GM12878 (cell line): ENCODE results near the gene LMX1B. TPM values are rescaled to one million over a fixed set of nuclear protein-coding genes. Genes with fewer than 3 reads are reported as not detected.

Source experiments
- ATAC-seq: fragments of 200-7000 bp; cut with Tn5 transposase; 3 replicates; pipeline ENCODE4 v1.9.1; 2020; ENCODE audit warnings: mild to moderate bottlenecking, moderate library complexity
- BruUV-seq: library from RNA; stranded (reverse); fragments of 400-500 nt; replicated peaks from 2 replicates; lab custom pipeline; 2021; lab: Mats Ljungman, UMichigan
- CTCF ChIA-PET: fragments of 300-600 bp; sonication (Branson Sonifier 250); formaldehyde crosslinking; extraction: SDS; loops from one replicate; lab custom pipeline; 2021; ENCODE audit warnings: inconsistent platforms; lab: Yijun Ruan, JAX
- POLR2A ChIA-PET: fragments of 350-600 bp; formaldehyde crosslinking; extraction: SDS; loops from one replicate; lab custom pipeline; 2021; ENCODE audit warnings: inconsistent platforms; lab: Charles Lee
- RAD21 ChIA-PET: fragments of 300-600 bp; sonication (Branson Sonifier 250); formaldehyde crosslinking; loops from one replicate; lab custom pipeline; 2023; ENCODE audit warnings: antibody characterized with exemption; ENCODE audit not compliant: unreplicated experiment; lab: Charles Lee
- SMC1A ChIA-PET: fragments of 300-600 bp; sonication (Branson Sonifier 250); formaldehyde crosslinking; loops from one replicate; lab custom pipeline; 2023; ENCODE audit not compliant: unreplicated experiment, uncharacterized antibody; lab: Charles Lee
- DNase-seq: peaks from one replicate; pipeline ENCODE4 v3.0.0-alpha.2; 2011; ENCODE audit warnings: low read depth, low spot score
- FAIRE-seq: peaks from 3 replicates; lab custom pipeline; 2011; peaks lifted over from hg19 to GRCh38; lab: Jason Lieb, UNC
- H2AFZ ChIP-seq: 2 replicates; pipeline ENCODE4 v1.6.0; 2011; ENCODE audit warnings: low read depth, low read length, control low read depth; ENCODE audit not compliant: control insufficient read depth
- H3K27ac ChIP-seq: 2 replicates; pipeline ENCODE4 v1.5.1; 2011; ENCODE audit warnings: control low read depth; ENCODE audit not compliant: control insufficient read depth, insufficient read depth
- H3K27me3 ChIP-seq, 2 experiments: replicated peaks in 1 of 2; 2 replicates each; pipeline versions ENCODE4 v1.6.0 to v1.6.1; 2011; ENCODE audit warnings: low read length in 1 of 2; ENCODE audit not compliant: control insufficient read depth in 2 of 2, insufficient read depth in 2 of 2
- H3K36me3 ChIP-seq, 2 experiments: 2 replicates each; pipeline ENCODE4 v1.5.1; 2011; ENCODE audit warnings: low read length in 1 of 2; ENCODE audit not compliant: control insufficient read depth in 2 of 2, insufficient read depth in 2 of 2
- H3K4me1 ChIP-seq: 2 replicates; pipeline ENCODE4 v1.6.1; 2011; ENCODE audit warnings: mild to moderate bottlenecking, low read length, moderate library complexity, mixed read lengths; ENCODE audit not compliant: control insufficient read depth, insufficient read depth
- H3K4me2 ChIP-seq: 2 replicates; pipeline ENCODE4 v1.6.0; 2011; ENCODE audit warnings: control low read depth; ENCODE audit not compliant: control insufficient read depth, insufficient read depth
- H3K4me3 ChIP-seq: fragments of 200-600 bp; sonication (generic); 2 replicates; pipeline ENCODE4 v1.5.1; 2016
- H3K79me2 ChIP-seq: 2 replicates; pipeline ENCODE4 v1.6.0; 2011; ENCODE audit warnings: low read length; ENCODE audit not compliant: control insufficient read depth, insufficient read depth
- H3K9ac ChIP-seq: 2 replicates; pipeline ENCODE4 v1.8.0; 2011; ENCODE audit warnings: low read length, control low read depth, mixed read lengths; ENCODE audit not compliant: control insufficient read depth, insufficient read depth
- H3K9me3 ChIP-seq: replicated peaks from 3 replicates; pipeline ENCODE4 v1.5.1; 2011; ENCODE audit warnings: mild to moderate bottlenecking, low read length; ENCODE audit not compliant: control insufficient read depth, insufficient read depth
- H4K20me1 ChIP-seq: 2 replicates; pipeline ENCODE4 v1.6.0; 2011; ENCODE audit not compliant: control insufficient read depth, insufficient read depth
- MTA2 ChIP-seq: fragments of 450-650 bp; IDR thresholded peaks from 2 replicates; pipeline ENCODE4 v1.6.1; 2016; ENCODE audit warnings: low read depth, mild to moderate bottlenecking, moderate library complexity
- MTA3 ChIP-seq: IDR thresholded peaks from 2 replicates; pipeline ENCODE4 v1.6.1; 2012; ENCODE audit warnings: low read length, inconsistent platforms, borderline replicate concordance
- NFYB ChIP-seq: IDR thresholded peaks from 2 replicates; pipeline ENCODE4 v1.6.1; 2011; ENCODE audit warnings: low read depth, mild to moderate bottlenecking, low read length, improper control_type of control experiment, moderate library complexity; ENCODE audit not compliant: insufficient read depth
- RAD21 ChIP-seq: IDR thresholded peaks from 2 replicates; pipeline ENCODE4 v1.6.1; 2011; ENCODE audit warnings: mild to moderate bottlenecking, low read depth, low read length, moderate library complexity; ENCODE audit not compliant: insufficient read depth
- RELA ChIP-seq: fragments of 450-650 bp; IDR thresholded peaks from 2 replicates; pipeline ENCODE4 v1.8.0; 2014; ENCODE audit warnings: borderline replicate concordance; ENCODE audit not compliant: partially characterized antibody
- YBX1 ChIP-seq: fragments of 450-650 bp; IDR thresholded peaks from 2 replicates; pipeline ENCODE4 v1.6.1; 2016; ENCODE audit warnings: antibody characterized with exemption
- WGBS: methylation state at CpG from one replicate; pipeline ENCODE4 v1.1.6; 2016; ENCODE audit warnings: low lambda C conversion rate; ENCODE audit not compliant: insufficient replicate concordance, insufficient coverage; ENCODE audit errors: missing lambda C conversion rate; 5-methylcytosine and 5-hydroxymethylcytosine counted together
- in situ Hi-C: fragments of 300-500 bp; cut with MboI; formaldehyde crosslinking; loops from 9 replicates; pipeline ENCODE4 v1.14.3; 2018; ENCODE audit warnings: mixed read lengths
- intact Hi-C: fragments of 100-400 bp; cut with micrococcal nuclease; formaldehyde crosslinking; loops from one replicate; pipeline ENCODE4 v1.14.2; 2022; ENCODE audit not compliant: unreplicated experiment
- polyA plus RNA-seq, 11 experiments: library from polyadenylated mRNA; depleted of rRNA in 4 of 11; unstranded in 6 of 11; stranded (reverse) in 5 of 11; fragments of >200 nt; fragmentation: Nextera tagmentation in 4 of 11; fragmentation: Illumina TruSeq in 1 of 11; extraction: Ambion mirVana in 4 of 11; extraction: Trizol in 1 of 11; gene quantifications; 1 replicate in 1 of 11; 2 replicates in 10 of 11; pipeline versions ENCODE4 v1.2.1 to v1.2.3, GENCODE V29; 2011 to 2016; ENCODE audit warnings: inconsistent platforms in 2 of 11, missing spikeins in 2 of 11, low read depth in 1 of 11
- total RNA-seq, 4 experiments: library from RNA; depleted of rRNA in 3 of 4; stranded (reverse); fragments of >200 nt in 3 of 4; fragmentation: Illumina TruSeq in 1 of 4; extraction: Trizol in 1 of 4; gene quantifications; 2 replicates each; pipeline versions ENCODE4 v1.2.1 to v1.2.3, GENCODE V29; 2013 to 2021
- TF ChIP-seq, protein P1 (sequence below): IDR thresholded peaks from 2 replicates; pipeline ENCODE4 v1.6.1; 2011; ENCODE audit warnings: mild to moderate bottlenecking, low read depth, low read length, moderate library complexity; ENCODE audit not compliant: insufficient replicate concordance

The LMX1B gene
- total and polyA plus RNA-seq, 10 of the 15 experiments (the other 5 are each of a cell fraction or from before 2014, with no cell fraction given) = not detected

DNA sequence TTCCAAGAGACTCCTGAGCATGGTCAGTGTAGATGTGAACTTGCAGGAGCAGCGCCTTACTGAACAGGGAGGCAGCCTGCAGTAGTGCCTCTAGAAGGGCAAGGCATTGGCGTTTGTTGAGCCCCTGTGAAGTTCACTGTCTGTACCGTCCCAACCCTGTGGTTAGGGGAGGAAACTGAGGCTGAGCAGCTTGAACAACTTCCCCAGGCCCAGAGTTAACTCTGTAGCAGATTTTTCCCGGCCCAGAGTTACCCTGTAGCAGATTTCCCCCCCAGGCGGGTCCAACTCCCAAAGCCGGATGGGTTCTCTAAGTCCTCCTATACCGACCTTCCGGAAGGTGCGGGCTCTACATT lies 9.6 kb downstream of the LMX1B start:
- in situ Hi-C loops (no loop called here), intact Hi-C loops (no loop called here)
- 4% methylated on average over 7 of the region's 9 CpGs for WGBS
- Histone ChIP-seq H4K20me1 (no peaks in the 10 kb centered on the region), H3K4me3 (no peak overlapping the region), H3K9ac (no peak overlapping the region), H3K4me1 (no peaks in the 10 kb centered on the region), H3K27ac (no peak overlapping the region), H3K4me2 (no peak overlapping the region), H3K36me3 (no peaks in the 10 kb centered on the region), H2AFZ (no peak overlapping the region), H3K27me3 (peaks cover 27 to 56% of the 10 kb centered on the region in 2 experiments), H3K9me3 (no peaks in the 10 kb centered on the region), H3K79me2 (no peaks in the 10 kb centered on the region)
- CTCF ChIA-PET = no interaction called here
- ATAC-seq (no peak), DNase-seq (no peak), FAIRE-seq (no peak)
- RAD21 ChIA-PET = no interaction called here
- SMC1A ChIA-PET = no interaction called here
- POLR2A ChIA-PET = no interaction called here
- no TSS peak for BruUV-seq
- TF ChIP-seq RAD21 (no peak), MTA3 (no peak), NFYB (no peak), YBX1 (no peak), RELA (no peak), MTA2 (no peak)
- TF ChIP-seq, protein P1, sequence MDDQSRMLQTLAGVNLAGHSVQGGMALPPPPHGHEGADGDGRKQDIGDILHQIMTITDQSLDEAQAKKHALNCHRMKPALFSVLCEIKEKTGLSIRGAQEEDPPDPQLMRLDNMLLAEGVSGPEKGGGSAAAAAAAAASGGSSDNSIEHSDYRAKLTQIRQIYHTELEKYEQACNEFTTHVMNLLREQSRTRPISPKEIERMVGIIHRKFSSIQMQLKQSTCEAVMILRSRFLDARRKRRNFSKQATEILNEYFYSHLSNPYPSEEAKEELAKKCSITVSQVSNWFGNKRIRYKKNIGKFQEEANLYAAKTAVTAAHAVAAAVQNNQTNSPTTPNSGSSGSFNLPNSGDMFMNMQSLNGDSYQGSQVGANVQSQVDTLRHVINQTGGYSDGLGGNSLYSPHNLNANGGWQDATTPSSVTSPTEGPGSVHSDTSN = no peak
